GM18505 (cell line): ENCODE results near the gene LCN2.

Experiments
- ATAC-seq: cut with Tn5 transposase; IDR thresholded peaks from one replicate; pipeline ENCODE4 v1.9.1; 2021; ENCODE audit not compliant: unreplicated experiment
- POLR2A ChIP-seq: IDR thresholded peaks from 4 replicates; pipeline ENCODE4 v1.6.1; 2011; ENCODE audit warnings: borderline replicate concordance; ENCODE audit not compliant: insufficient read depth, insufficient read length; ENCODE audit errors: extremely low read depth

LCN2 gene

DNA sequence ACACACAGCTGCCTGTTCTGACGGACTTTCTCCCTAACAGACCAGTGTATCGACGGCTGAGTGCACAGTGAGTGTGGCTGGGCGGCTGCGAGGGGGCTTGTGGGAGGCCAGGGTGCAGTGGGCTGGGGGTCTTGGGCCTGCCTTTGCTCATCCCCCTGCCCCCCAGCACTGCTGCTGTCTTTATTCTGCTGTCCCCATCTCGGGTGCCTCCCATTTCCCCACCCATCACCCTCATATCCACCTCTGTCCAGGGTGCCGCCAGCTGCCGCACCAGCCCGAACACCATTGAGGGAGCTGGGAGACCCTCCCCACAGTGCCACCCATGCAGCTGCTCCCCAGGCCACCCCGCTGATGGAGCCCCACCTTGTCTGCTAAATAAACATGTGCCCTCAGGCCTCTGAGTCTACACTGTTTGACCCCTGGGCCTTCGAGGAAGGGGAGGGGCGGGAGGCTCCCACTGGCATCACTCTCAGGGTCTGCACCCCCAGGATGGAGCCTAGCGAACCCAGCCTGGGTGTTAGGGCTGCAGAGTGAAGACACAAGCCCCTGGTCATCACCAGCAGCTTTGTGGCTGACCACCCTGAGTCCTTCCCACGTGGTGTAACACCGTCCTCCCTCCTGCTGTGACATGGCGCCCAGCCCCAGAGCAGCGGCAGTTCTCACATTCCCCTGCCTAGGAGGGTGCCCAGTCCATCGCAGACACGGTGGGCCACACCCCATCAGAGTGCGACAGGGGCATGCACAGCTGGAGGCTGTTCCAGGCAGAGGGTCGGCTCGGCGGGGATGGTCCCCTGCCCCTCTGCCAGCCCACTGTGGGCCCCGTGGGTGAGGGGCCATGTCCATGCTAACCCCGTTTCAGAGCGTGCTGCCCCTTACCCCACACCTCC, 4.0 kb downstream of the LCN2 start:
- no peak for TF ChIP-seq POLR2A
- no peak for ATAC-seq

DNA sequence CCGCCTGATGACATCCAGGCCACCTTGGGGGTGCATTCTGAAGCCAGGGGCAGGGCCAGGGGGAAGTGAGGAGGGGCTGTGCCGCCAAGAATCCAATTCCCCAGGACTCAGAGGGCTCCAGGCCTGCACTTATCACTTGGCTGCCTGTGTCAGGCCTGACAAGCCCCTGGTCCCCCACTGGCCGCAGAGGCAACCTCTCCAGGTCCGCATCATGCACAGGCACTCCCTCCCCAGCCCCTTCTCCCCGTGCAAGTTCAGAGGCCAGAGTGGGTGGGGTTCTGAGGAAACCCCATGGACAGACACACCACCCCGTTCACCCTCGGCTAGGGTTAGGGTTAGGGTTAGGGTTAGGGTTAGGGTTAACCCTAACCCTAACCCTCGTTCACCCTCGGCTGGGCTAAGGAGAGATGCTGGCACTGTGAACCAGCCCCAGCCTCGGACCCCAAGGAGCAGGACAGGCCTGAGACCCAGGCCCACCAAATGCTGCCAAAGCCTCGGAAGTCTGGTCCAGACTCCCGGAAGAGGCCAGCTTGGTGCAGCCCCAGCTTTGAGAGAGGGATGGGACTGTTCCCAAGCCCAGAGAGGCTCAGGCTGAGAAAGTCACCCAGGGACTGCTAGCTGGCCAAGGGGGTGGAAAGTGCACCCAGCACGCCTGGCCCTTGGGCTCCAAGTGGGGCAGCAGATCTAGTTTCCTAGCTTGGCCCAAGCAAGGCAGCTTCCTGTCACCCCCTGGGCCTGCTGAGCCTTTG, 4.9 kb downstream of the LCN2 start:
- no peak for ATAC-seq
- no peak for TF ChIP-seq POLR2A

GRCh38 chr9:128155736-128156500, 6.7 kb downstream of the LCN2 start:
- ATAC-seq: no peak
- no peak for TF ChIP-seq POLR2A

GRCh38 chr9:128159522-128159783, 10.2 kb downstream of the LCN2 start:
- TF ChIP-seq POLR2A: no peak
- no peak for ATAC-seq

DNA sequence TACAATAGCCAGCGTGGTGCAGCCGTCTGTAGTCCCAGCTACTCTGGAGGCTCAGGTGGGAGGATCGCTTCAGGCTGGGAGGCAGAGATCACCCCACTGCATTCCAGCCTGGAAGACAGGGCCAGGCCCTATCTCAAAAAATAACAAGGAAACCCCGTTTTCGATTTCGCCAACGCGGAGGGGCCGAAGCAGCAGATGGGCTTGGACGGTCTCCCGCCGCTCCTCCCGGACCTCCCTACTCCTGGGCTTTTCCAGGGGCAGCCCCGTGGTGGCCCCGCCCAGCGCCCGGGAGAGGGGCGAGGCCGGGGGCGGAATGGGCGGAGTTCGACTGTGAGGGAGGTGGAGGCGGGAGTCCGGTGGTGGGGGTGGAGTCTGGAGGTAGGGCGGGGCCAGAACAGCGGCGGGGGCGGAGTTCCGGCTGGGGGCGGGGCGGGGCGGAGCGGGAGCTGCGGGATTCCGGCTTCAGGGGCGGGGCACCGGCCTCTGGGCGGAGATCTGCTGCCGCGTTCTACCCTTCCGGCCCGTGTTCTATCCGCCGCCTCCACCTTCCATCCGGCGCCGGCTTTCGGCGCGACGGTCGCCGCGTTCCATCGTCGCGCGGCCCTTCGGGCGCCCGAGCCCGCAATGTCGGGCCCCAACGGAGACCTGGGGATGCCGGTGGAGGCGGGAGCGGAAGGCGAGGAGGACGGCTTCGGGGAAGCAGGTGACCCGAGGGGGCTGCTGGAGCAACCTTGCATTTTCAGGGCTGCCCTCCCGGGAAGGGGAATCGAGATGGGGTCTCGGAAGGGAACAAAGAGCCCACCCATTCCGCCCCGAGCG, 10.7 kb downstream of the LCN2 start, which contains the start of gene BBLN:
Gene BBLN (plus strand): TSS at position 482 of the 819 bp plus-strand sequence. CDS start 143 bp downstream, at position 625.
- TF ChIP-seq POLR2A: peak; percentile 94
- ATAC-seq: peak; percentile 70

DNA sequence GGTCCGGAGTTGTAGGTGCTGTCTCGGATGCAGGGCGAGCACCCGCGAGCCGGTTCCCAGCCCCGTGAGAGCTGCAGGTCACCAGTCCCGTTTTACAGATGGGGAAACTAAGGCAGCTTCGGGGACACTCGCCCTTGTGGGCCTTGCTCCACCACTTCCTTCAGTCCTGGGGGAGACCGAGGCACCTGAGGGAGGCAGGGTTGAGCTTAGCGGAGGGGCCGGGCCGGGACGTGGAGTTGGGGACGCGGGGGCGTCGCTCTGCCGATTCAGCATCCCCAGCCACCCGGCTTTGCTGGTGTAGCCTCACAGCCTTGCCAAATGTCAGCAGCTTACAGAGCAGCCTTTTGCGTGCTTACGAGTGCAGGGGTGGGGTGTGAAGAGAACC, 11.3 kb downstream of the LCN2 start:
- TF ChIP-seq POLR2A: no peak
- no peak for ATAC-seq

GRCh38 chr9:128161215-128161902, 12.1 kb downstream of the LCN2 start:
- TF ChIP-seq POLR2A: no peak
- ATAC-seq: no peak

GRCh38 chr9:128162215-128163026, 13.2 kb downstream of the LCN2 start:
- TF ChIP-seq POLR2A: no peak
- ATAC-seq: no peak

- ATAC-seq: no peak
- TF ChIP-seq POLR2A: no peak
Observed at GRCh38 chr9:128163027-128163515, 13.8 kb downstream of the LCN2 start.

GRCh38 chr9:128163523-128164306, 14.5 kb downstream of the LCN2 start:
- peak; percentile 19 for TF ChIP-seq POLR2A
- ATAC-seq: no peak

- TF ChIP-seq POLR2A: no peak
- ATAC-seq: no peak
Observed at GRCh38 chr9:128164307-128164885, 15.1 kb downstream of the LCN2 start.

GRCh38 chr9:128166169-128166568, 16.9 kb downstream of the LCN2 start:
- no peak for ATAC-seq
- no peak for TF ChIP-seq POLR2A
